ENCODE results near the gene F2RL3. TPM values are rescaled to one million over a fixed set of nuclear protein-coding genes. Genes with fewer than 3 reads are reported as not detected.
A peak's percentile ranks its signal among the peaks of the same experiment; 100 is the strongest.

Gene F2RL3
- total RNA-seq, 6 experiments from 2014 or later, result 0.07 to 0.62 (median 0.28) TPM

- WGBS (ENCODE audit: insufficient coverage, low coverage, low lambda C conversion rate, missing lambda C conversion rate), result 51% methylated on average over 18 of the region's 30 CpGs
- intact Hi-C loops (cut with DNase I), result no loop called here
These were observed 6.8 kb downstream of the F2RL3 start for GRCh38 chr19:16895467-16896145.

GRCh38 chr19:16896146-16897028, 7.6 kb downstream of the F2RL3 start:
- intact Hi-C loops (cut with DNase I), result no loop called here
- peaks cover 0 to 7% of the 10 kb centered on the region in 2 donors for H3K27me3 ChIP-seq
- peaks cover 0 to 7% (median 0%) of the 10 kb centered on the region in 4 donors for H3K4me1 ChIP-seq
- DNase-seq (no peak), ATAC-seq (no peak)
- no peaks in the 10 kb centered on the region for H3K9me3 ChIP-seq
- H3K36me3 ChIP-seq, result no peaks in the 10 kb centered on the region
- H3K4me3 ChIP-seq, result peak overlapping the region; percentile 23 to 43 (median 33)
- H3K27ac ChIP-seq, result peak overlapping the region in 1 of 3 donors; percentile 28
- TF ChIP-seq POLR2A (IDR thresholded peaks at IDR 0.05) (peak; percentile 43), CTCF (IDR thresholded peaks at IDR 0.05) (no peak)
- WGBS (ENCODE audit: insufficient coverage, low coverage, low lambda C conversion rate, missing lambda C conversion rate), result 2% methylated on average over 20 of the region's 66 CpGs

More at GRCh38 chr19:16895467-16896145, 6.8 kb downstream of the F2RL3 start:
- Histone ChIP-seq H3K4me1 (peaks cover 0 to 7% (median 0%) of the 10 kb centered on the region in 4 donors), H3K4me3 (no peak overlapping the region), H3K36me3 (no peaks in the 10 kb centered on the region), H3K27me3 (peaks cover 0 to 7% of the 10 kb centered on the region in 2 donors), H3K27ac (no peak overlapping the region), H3K9me3 (no peaks in the 10 kb centered on the region)
- DNase-seq, result no peak
- no peak for TF ChIP-seq CTCF (IDR thresholded peaks at IDR 0.05)
- no peak for TF ChIP-seq POLR2A (IDR thresholded peaks at IDR 0.05)
- ATAC-seq, result no peak

GRCh38 chr19:16897029-16897855, 8.4 kb downstream of the F2RL3 start:
- DNase-seq (peak; percentile 83 to 93 (median 91)), ATAC-seq (peak; percentile 84 to 86 (median 85))
- Histone ChIP-seq H3K9me3 (no peaks in the 10 kb centered on the region), H3K27ac (peak overlapping the region in 1 of 3 donors; percentile 51), H3K36me3 (no peaks in the 10 kb centered on the region), H3K27me3 (peaks cover 0 to 7% of the 10 kb centered on the region in 2 donors), H3K4me3 (peak overlapping the region; percentile 36 to 44 (median 39)), H3K4me1 (peaks cover 0 to 7% (median 0%) of the 10 kb centered on the region in 4 donors)
- no peak for TF ChIP-seq CTCF (IDR thresholded peaks at IDR 0.05)
- TF ChIP-seq POLR2A (IDR thresholded peaks at IDR 0.05), result no peak
- 5% methylated on average over 53 of the region's 68 CpGs for WGBS (ENCODE audit: insufficient coverage, low coverage, low lambda C conversion rate, missing lambda C conversion rate)
- intact Hi-C loops (cut with DNase I), result no loop called here

GRCh38 chr19:16897856-16898161, 9.0 kb downstream of the F2RL3 start:
- peaks cover 0 to 7% of the 10 kb centered on the region in 2 donors for H3K27me3 ChIP-seq
- H3K4me1 ChIP-seq, result peaks cover 0 to 7% (median 0%) of the 10 kb centered on the region in 4 donors
- intact Hi-C loops (cut with DNase I), result no loop called here
- DNase-seq, result no peak
- no peak for TF ChIP-seq POLR2A (IDR thresholded peaks at IDR 0.05)
- TF ChIP-seq CTCF (IDR thresholded peaks at IDR 0.05), result no peak
- H3K27ac ChIP-seq, result peak overlapping the region in 1 of 3 donors; percentile 51
- no peaks in the 10 kb centered on the region for H3K36me3 ChIP-seq
- 8% methylated on average over 2 of the region's 30 CpGs for WGBS (ENCODE audit: insufficient coverage, low coverage, low lambda C conversion rate, missing lambda C conversion rate)
- ATAC-seq, result peak in 1 of 4 donors; percentile 1
- no peaks in the 10 kb centered on the region for H3K9me3 ChIP-seq
- peak overlapping the region; percentile 36 to 44 (median 39) for H3K4me3 ChIP-seq
